ENCODE measurements around the gene SETDB2. TPM values are rescaled to one million over a fixed set of nuclear protein-coding genes. Genes with fewer than 3 reads are reported as not detected.
"Not testable (repeated sequence)": the region's sequence is repeated elsewhere in the genome, so short reads cannot be mapped to it uniquely, and the experiment has no call there.

The SETDB2 gene
- total RNA-seq, 1 donor from 2014 or later: 18.9 TPM

GRCh38 chr13:49456156-49456555, 12.1 kb downstream of the SETDB2 start:
- intact Hi-C loops (cut with DNase I): no loop called here
- no peak for ATAC-seq

DNA sequence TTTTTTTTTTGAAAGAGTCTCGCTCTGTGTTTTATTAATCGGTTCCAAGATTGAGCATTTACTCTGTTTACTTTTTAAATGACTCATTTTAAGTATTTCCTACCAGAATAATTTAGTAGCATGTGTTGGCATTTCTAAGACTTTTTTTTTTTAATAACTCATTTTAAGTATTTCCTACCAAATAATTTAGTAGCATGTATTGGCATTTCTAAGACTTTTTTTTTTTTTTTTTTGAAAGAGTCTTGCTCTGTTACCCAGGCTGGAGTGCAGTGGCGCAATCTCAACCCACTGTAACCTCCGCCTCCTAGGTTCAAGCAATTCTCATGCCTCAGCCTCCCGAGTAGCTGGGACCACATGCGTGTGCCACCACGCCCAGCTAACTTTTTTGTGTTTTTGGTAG, 13.1 kb downstream of the SETDB2 start:
- no peak for ATAC-seq
- intact Hi-C loops (cut with DNase I): no loop called here
- no peak for DNase-seq (ENCODE audit: low spot score)

More at GRCh38 chr13:49456156-49456555, 12.1 kb downstream of the SETDB2 start:
- DNase-seq (ENCODE audit: low spot score): no peak

- no peak for DNase-seq (ENCODE audit: low spot score)
- intact Hi-C loops (cut with DNase I): no loop called here
- no peak for ATAC-seq
These were observed 15.5 kb downstream of the SETDB2 start for GRCh38 chr13:49459580-49459979.

DNA sequence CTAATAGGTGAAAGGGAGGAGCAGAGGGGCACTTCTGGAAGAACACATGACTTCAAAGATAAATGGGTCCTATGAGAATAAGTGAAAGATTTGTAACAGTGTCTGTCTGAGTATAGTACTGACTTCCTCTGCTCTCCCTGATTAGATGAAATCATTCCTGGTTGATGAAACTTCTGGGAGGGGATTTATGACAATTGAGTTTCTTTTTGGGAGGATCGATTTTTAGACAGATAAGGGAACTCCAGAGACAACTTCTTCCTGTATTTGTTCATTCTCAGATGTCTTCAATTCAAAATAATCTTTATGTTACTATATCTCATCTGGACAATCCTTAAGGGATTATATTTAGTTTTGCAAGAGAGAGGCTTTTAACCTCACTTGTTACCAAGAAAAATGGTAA, 20.0 kb downstream of the SETDB2 start:
- DNase-seq (ENCODE audit: low spot score): no peak
- no peak for ATAC-seq
- intact Hi-C loops (cut with DNase I): no loop called here

DNA sequence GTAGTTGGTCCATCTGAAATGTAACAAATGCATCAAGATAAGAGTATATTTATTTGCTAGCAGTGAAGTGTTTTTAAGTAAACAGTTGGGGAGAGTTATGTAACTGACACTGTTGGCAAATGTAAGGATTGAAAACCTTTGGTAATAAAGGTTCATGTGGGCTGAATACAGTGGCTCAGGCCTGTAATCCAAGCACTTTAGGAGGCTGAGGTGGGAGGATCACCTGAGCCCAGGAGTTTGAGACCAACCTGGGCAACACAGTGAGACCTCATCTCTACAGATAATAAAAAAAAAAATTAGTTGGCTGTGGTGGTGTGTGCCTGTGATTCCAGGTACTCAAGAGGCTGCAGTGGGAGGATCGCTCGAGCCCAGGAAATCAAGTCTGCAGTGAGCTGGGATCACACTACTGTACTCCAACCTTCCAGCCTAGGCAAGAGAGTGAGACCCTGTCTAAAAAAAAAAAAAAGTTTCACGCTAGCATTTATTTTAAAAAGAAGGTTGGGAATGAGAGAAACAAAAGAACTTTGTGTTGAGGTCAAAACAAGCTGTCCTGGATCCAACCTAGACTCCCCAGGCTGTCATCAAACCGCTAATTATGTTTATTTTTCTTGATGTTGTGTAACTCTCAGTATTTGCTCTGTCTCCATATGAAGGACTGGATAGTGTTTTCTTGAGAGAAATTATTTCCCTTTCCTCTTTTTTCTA, 20.7 kb downstream of the SETDB2 start:
- DNase-seq (ENCODE audit: low spot score) (no peak), ATAC-seq (peak; percentile 97)
- intact Hi-C loops (cut with DNase I): no loop called here

- DNase-seq (ENCODE audit: low spot score) (no peak), ATAC-seq (no peak)
- intact Hi-C loops (cut with DNase I): no loop called here
These were observed 22.3 kb downstream of the SETDB2 start for GRCh38 chr13:49466292-49466838.

DNA sequence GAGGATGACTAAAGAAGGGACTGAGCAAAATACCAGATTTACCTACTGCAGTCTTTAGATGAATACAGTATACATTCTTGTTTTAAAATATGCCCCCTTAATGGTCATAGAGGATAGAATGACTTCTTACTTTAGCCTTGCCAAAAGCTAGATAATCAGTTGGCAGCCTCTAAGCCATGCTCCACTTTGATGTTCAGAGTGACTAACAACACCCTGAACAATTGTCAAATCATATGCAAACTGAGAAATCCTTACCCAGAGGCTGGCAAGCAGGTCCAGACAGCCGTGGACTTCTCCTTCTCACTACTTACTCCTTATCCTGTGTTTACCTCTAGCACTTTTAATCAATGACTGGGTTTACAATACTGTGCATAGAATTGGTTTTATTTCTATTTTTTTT, 28.1 kb downstream of the SETDB2 start:
- ATAC-seq: no peak
- intact Hi-C loops (cut with DNase I): no loop called here

DNA sequence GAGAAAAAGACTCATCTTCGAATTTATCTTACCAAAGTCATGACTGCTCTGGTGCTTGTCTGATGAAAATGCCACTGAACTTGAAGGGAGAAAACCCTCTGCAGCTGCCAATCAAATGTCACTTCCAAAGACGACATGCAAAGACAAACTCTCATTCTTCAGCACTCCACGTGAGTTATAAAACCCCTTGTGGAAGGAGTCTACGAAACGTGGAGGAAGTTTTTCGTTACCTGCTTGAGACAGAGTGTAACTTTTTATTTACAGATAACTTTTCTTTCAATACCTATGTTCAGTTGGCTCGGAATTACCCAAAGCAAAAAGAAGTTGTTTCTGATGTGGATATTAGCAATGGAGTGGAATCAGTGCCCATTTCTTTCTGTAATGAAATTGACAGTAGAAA, 32.5 kb downstream of the SETDB2 start:
- intact Hi-C loops (cut with DNase I): no loop called here
- no peak for DNase-seq (ENCODE audit: low spot score)
- no peak for ATAC-seq

More for the DNA sequence above, 28.1 kb downstream of the SETDB2 start:
- no peak for DNase-seq (ENCODE audit: low spot score)

DNA sequence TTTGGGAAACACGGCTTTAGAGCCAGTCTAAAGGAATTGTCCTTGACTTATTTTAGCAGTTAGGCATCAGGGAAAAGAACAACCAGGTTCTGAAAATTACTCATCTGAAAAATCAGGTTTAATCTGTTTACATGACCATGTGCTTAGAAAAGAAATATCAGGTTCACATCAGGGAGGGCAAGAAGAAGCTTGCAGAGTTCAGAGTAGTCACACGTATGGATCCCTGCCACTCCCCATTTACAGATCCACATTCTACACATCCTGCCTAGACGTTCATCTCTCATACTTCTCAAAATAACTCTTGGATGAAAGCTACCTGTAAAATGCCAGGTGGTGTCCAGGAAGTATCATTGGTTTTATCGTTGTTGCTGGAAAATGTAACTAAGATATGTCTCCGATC, 37.7 kb downstream of the SETDB2 start:
- intact Hi-C loops (cut with DNase I): no loop called here
- ATAC-seq (no peak), DNase-seq (ENCODE audit: low spot score) (no peak)

DNA sequence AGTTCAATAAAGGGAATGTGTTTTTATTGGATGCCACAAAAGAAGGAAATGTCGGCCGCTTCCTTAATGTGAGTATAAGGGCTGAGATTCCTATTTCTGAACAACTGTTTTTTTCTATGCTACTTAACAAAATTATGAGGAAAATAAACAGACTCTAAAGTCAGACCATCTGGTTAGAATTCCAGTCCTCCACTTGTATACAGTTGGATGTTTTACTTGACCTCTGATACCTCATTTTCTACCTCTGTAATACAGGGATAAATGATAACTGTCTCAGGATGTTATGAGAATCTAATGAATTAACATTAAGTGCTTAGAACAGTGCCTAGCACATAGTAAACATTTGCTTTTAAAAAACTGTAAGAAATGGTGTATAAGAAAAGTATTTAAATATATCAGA, 44.5 kb downstream of the SETDB2 start:
- intact Hi-C loops (cut with DNase I): no loop called here
- no peak for ATAC-seq
- DNase-seq (ENCODE audit: low spot score): no peak

GRCh38 chr13:49494645-49495044, 50.6 kb downstream of the SETDB2 start:
- DNase-seq (ENCODE audit: low spot score) (no peak), ATAC-seq (no peak)
- intact Hi-C loops (cut with DNase I): no loop called here

DNA sequence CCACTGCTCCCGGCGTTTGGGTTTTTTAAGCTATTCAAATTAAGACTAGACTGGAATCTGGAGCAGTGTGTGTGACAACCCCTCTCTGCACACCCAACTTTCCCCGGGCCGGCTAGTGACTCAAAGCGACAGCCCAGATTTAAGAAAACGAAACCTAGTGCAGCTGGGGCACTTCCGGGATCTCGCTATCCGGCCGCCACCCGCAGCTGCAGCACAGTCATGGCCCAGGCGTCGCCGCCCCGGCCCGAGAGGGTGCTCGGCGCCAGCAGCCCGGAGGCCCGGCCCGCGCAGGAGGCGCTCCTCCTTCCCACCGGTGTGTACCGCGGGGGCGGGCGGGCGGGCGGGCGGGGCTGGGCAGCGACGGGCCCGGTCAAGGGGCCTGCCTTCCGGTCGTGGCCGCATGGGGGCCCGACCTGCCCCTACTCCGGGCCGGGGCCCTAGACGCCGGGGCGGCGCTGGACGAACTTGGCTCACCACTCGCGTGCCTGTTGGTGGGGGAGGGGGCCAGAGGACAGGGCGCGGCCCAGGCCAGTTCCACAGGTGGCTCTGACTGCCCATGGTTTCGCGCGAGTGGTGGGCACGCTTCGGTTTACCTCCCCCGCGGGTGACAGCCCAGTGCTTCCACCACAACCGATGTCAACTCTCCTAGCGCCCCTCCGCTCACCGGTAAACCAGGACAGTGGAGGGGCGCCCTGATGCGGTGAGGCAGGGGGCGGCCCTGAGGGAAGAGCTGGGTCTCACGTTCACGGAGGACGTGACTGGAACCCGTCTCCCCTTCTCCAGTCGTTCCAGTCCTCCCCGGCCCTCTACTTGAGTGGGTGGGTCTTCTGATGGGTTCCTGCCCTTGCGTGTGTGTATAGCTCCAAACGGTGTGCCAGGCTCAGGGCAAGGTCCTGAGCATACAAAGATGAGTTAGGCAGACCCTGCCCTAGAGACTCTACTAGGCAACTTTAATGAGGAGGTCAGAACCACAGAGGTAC, 52.0 kb downstream of the SETDB2 start, which contains the start of gene PHF11:
Gene PHF11 (plus strand): TSS at position 171 of the 980 bp plus-strand sequence. CDS start 49 bp downstream, at position 220.
- DNase-seq (ENCODE audit: low spot score): peak; percentile 86
- intact Hi-C loops (cut with DNase I): no loop called here
- peak; percentile 86 for ATAC-seq

- intact Hi-C loops (cut with DNase I); ATAC-seq; DNase-seq (ENCODE audit: low spot score): not testable (repeated sequence)
These were observed 52.8 kb downstream of the SETDB2 start for GRCh38 chr13:49496837-49497236.

DNA sequence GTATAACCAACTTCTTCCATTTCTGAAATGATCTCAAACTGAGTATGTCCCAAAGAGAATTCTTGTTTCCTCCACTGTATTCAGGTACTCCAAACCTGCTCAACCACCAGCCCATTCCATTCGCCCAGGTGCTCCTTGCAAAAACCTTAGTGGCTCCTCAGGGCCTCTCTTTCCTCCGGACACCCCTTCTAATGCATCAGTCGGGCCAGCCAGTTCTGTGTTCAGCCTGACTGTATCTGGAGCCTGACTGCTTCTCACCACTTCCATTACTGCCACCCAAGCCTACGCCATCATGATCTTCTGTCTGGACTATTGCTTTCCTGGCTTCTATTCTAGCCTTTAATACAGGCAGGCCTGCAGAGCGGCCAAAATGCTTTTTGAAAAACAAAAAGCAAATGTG, 53.2 kb downstream of the SETDB2 start:
- DNase-seq (ENCODE audit: low spot score): no peak
- intact Hi-C loops (cut with DNase I): no loop called here
- ATAC-seq: no peak

DNA sequence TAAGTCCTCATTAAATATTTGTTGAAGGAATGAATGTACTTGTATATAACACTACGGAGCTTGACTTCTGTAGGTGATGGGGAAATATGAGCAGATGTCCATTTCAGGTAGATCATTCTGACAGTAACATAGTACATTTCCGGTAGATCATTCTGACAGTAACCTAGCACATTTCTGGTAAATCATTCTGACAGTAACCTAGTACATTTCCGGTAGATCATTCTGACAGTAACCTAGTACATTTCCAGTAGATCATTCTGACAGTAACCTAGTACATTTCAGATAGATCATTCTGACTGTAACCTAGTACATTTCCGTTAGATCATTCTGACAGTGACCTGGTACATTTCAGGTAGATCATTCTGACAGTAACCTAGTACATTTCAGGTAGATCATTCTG, 54.1 kb downstream of the SETDB2 start:
- DNase-seq (ENCODE audit: low spot score) (no peak), ATAC-seq (no peak)
- intact Hi-C loops (cut with DNase I): no loop called here

GRCh38 chr13:49499889-49500660, 56.0 kb downstream of the SETDB2 start:
- DNase-seq (ENCODE audit: low spot score) (no peak), ATAC-seq (no peak)
- intact Hi-C loops (cut with DNase I): no loop called here

DNA sequence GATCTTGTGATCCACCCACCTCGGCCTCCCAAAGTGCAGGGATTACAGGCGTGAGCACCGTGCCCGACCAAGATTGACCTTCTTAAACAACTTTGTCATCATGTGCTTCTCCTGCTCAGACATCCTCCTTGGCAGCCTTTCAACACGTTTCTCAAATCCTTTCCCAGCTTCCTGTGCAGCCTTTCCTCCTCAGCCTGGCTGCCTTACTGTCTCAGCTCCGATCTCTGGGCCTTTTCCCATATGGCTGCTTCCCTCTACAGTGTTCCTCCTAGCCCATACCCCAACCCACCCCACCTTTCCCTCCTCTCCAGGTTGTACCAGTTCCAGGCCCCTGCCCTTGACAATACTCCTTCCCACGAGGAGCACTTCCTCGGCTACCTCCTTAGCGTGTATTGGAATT, 58.9 kb downstream of the SETDB2 start:
- ATAC-seq (peak; percentile 34), DNase-seq (ENCODE audit: low spot score) (no peak)
- intact Hi-C loops (cut with DNase I): no loop called here

GRCh38 chr13:49503951-49504350, 59.9 kb downstream of the SETDB2 start:
- intact Hi-C loops (cut with DNase I): no loop called here
- no peak for ATAC-seq
- DNase-seq (ENCODE audit: low spot score): no peak

- ATAC-seq (no peak), DNase-seq (ENCODE audit: low spot score) (no peak)
- intact Hi-C loops (cut with DNase I): no loop called here
These were observed 68.5 kb downstream of the SETDB2 start for GRCh38 chr13:49512578-49512977.
